ENCODE data around the gene LRRC26. TPM values are rescaled to one million over a fixed set of nuclear protein-coding genes. Genes with fewer than 3 reads are reported as not detected.

Gene LRRC26
- polyA plus RNA-seq, 2 of the 4 experiments (the other 2 are of a cell fraction): 0.08 to 1.0 TPM

GRCh38 chr9:137216188-137216965 is 46.5 kb upstream of the LRRC26 start (continued):
- TF ChIP-seq REST (IDR thresholded peaks at IDR 0.05): no peak
- TF ChIP-seq NPAS2 (CRISPR knock-in tag; IDR thresholded peaks at IDR 0.05; ENCODE audit: borderline replicate concordance): no peak
- TF ChIP-seq RAD21 (conservative IDR thresholded peaks at IDR 0.05 in 1 of 2, IDR thresholded peaks at IDR 0.05 in 1 of 2): no peak

GRCh38 chr9:137215196-137215986 is 45.5 kb upstream of the LRRC26 start:
- no peak for FAIRE-seq
- POLR2A ChIA-PET: no interaction called here

More at GRCh38 chr9:137215196-137215986, 45.5 kb upstream of the LRRC26 start:
- Histone ChIP-seq H3K27ac (no peak overlapping the region), H3K4me3 (no peak overlapping the region), H3K4me1 (peaks cover 26% of the 10 kb centered on the region), H3K9me3 (no peaks in the 10 kb centered on the region), H3K4me2 (no peak overlapping the region)
- no peak for TF ChIP-seq NR3C1 (IDR thresholded peaks at IDR 0.05)
- TF ChIP-seq MAX (IDR thresholded peaks at IDR 0.05): no peak
- TF ChIP-seq FOSL2 (IDR thresholded peaks at IDR 0.05): no peak
- TF ChIP-seq FOSL2 (CRISPR knock-in tag; IDR thresholded peaks at IDR 0.05): no peak
- TF ChIP-seq CBX8 (IDR thresholded peaks at IDR 0.05): no peak
- TF ChIP-seq PBX3 (IDR thresholded peaks at IDR 0.05): no peak
- TF ChIP-seq CTCF (IDR thresholded peaks at IDR 0.05): no peak
- TF ChIP-seq POLR2A (IDR thresholded peaks at IDR 0.05; ENCODE audit: low read length): no peak
- no peak for TF ChIP-seq JUNB (IDR thresholded peaks at IDR 0.05)
- CTCF ChIA-PET: interaction anchor here (0.9 to 9.9 kb wide), 8 partner anchors 7 to 186 kb away, joined by 3 to 71 read pairs (median 5); partner anchors contain the start of genes CYSRT1, RNF224, TPRN and TUBB4B
- ATAC-seq: no peak
- no peak for DNase-seq (ENCODE audit: low read depth in 1 of 2, low spot score in 1 of 2)
- WGBS (ENCODE audit: missing lambda C conversion rate): 92% methylated on average over 10 of the region's 22 CpGs

Measured in A549 (cell line).